GM23338 (cell line): ENCODE measurements around the gene BIN1. TPM values are rescaled to one million over a fixed set of nuclear protein-coding genes. Genes with fewer than 3 reads are reported as not detected.

Experiments
- ATAC-seq: fragments of 200-7000 bp; cut with Tn5 transposase; 3 replicates; pipeline ENCODE4 v1.9.1; 2020
- DNase-seq: peaks from one replicate; pipeline ENCODE4 v3.0.0-alpha.2; 2015; ENCODE audit warnings: low spot score
- H2AFZ ChIP-seq: fragments of 200-600 bp; sonication (generic); 2 replicates; pipeline ENCODE4 v1.8.0; 2016; ENCODE audit warnings: antibody characterized with exemption, mild to moderate bottlenecking, moderate library complexity
- H3F3A ChIP-seq: fragments of 200-600 bp; sonication (generic); replicated peaks from 2 replicates; pipeline ENCODE4 v1.8.0; 2017; ENCODE audit warnings: antibody characterized with exemption, mixed run types, low read depth
- H3K27ac ChIP-seq: fragments of 200-600 bp; sonication (generic); 2 replicates; pipeline ENCODE4 v1.6.1; 2016; ENCODE audit warnings: low read depth
- H3K27me3 ChIP-seq: fragments of 200-600 bp; sonication (generic); 2 replicates; pipeline ENCODE4 v1.8.0; 2016; ENCODE audit warnings: mild to moderate bottlenecking, mixed run types, moderate library complexity; ENCODE audit not compliant: insufficient read depth
- H3K36me3 ChIP-seq: fragments of 200-600 bp; sonication (generic); 2 replicates; pipeline ENCODE4 v1.8.0; 2016; ENCODE audit warnings: mild to moderate bottlenecking; ENCODE audit not compliant: insufficient read depth
- H3K4me1 ChIP-seq: fragments of 200-600 bp; sonication (generic); 2 replicates; pipeline ENCODE4 v1.8.0; 2016; ENCODE audit warnings: mild to moderate bottlenecking, moderate library complexity; ENCODE audit not compliant: insufficient read depth
- H3K4me2 ChIP-seq: fragments of 200-600 bp; sonication (generic); 2 replicates; pipeline ENCODE4 v1.7.1; 2017; ENCODE audit warnings: mixed run types
- H3K4me3 ChIP-seq: fragments of 200-600 bp; sonication (generic); 2 replicates; pipeline ENCODE4 v1.6.1; 2016; ENCODE audit warnings: mixed run types
- H3K79me2 ChIP-seq: fragments of 200-600 bp; sonication (generic); replicated peaks from 2 replicates; pipeline ENCODE4 v1.8.0; 2017; ENCODE audit warnings: mild to moderate bottlenecking; ENCODE audit not compliant: insufficient read depth
- H3K9me2 ChIP-seq: fragments of 200-600 bp; sonication (generic); 2 replicates; pipeline ENCODE4 v1.8.0; 2017; ENCODE audit not compliant: insufficient read depth
- H4K20me1 ChIP-seq: fragments of 200-600 bp; sonication (generic); replicated peaks from 2 replicates; pipeline ENCODE4 v1.8.0; 2017; ENCODE audit warnings: mild to moderate bottlenecking; ENCODE audit not compliant: insufficient read depth
- H3K27ac Mint-ChIP-seq: 2 replicates; pipeline ENCODE4 v1.8.0; 2020; ENCODE audit warnings: inconsistent platforms, mild to moderate bottlenecking, moderate library complexity, mixed read lengths
- H3K27me3 Mint-ChIP-seq: 3 replicates; pipeline ENCODE4 v1.8.0; 2022; ENCODE audit warnings: low read depth, mild to moderate bottlenecking, moderate library complexity, mixed read lengths, inconsistent platforms; ENCODE audit not compliant: insufficient read depth, poor library complexity
- H3K36me3 Mint-ChIP-seq: 3 replicates; pipeline ENCODE4 v1.8.0; 2021; ENCODE audit warnings: low read depth, mild to moderate bottlenecking, inconsistent platforms, moderate library complexity, mixed read lengths
- H3K4me1 Mint-ChIP-seq: 3 replicates; pipeline ENCODE4 v1.8.0; 2020; ENCODE audit warnings: mild to moderate bottlenecking, inconsistent platforms, mixed read lengths
- H3K4me3 Mint-ChIP-seq: 3 replicates; pipeline ENCODE4 v1.8.0; 2021; ENCODE audit warnings: moderate library complexity, mild to moderate bottlenecking, inconsistent platforms, mixed read lengths
- H3K9me3 Mint-ChIP-seq: 3 replicates; pipeline ENCODE4 v1.8.0; 2020; ENCODE audit warnings: moderate library complexity, mild to moderate bottlenecking, inconsistent platforms, mixed read lengths
- CREB1 ChIP-seq: fragments of 250-450 bp; sonication (Bioruptor Pico); IDR thresholded peaks from 2 replicates; pipeline ENCODE4 v1.5.0; 2020; ENCODE audit warnings: low read depth, mild to moderate bottlenecking, moderate library complexity
- EZH2 ChIP-seq: fragments of 200-600 bp; sonication (generic); IDR thresholded peaks from one replicate; pipeline ENCODE4 v1.8.0; 2017; ENCODE audit warnings: antibody characterized with exemption, mild to moderate bottlenecking, low read depth; ENCODE audit not compliant: unreplicated experiment
- POLR2AphosphoS5 ChIP-seq: IDR thresholded peaks from 2 replicates; pipeline ENCODE4 v1.6.1; 2016; ENCODE audit warnings: antibody characterized with exemption, low read depth
- STAT1 ChIP-seq: IDR thresholded peaks from one replicate; pipeline ENCODE4 v1.6.1; 2016; ENCODE audit warnings: antibody characterized with exemption; ENCODE audit not compliant: unreplicated experiment
- ZNF114 ChIP-seq: fragments of 250-450 bp; sonication (Bioruptor Pico); IDR thresholded peaks from 2 replicates; pipeline ENCODE4 v1.5.0; 2020; ENCODE audit warnings: mild to moderate bottlenecking, moderate library complexity
- polyA plus RNA-seq: library from polyadenylated mRNA; unstranded; fragments of >200 nt; fragmentation: Nextera tagmentation; extraction: Ambion mirVana; gene quantifications from 2 replicates; pipeline ENCODE4 v1.2.1, GENCODE V29; 2016
- total RNA-seq: library from RNA; depleted of rRNA; stranded (reverse); fragments of >200 nt; shearing (Covaris generic); gene quantifications from 2 replicates; pipeline ENCODE4 v1.2.3, GENCODE V29; 2014
- TF ChIP-seq, protein P1 (sequence below): IDR thresholded peaks from one replicate; pipeline ENCODE4 v1.6.1; 2018; ENCODE audit warnings: antibody characterized with exemption; ENCODE audit not compliant: unreplicated experiment
- TF ChIP-seq, protein P2 (sequence below): fragments of 250-450 bp; sonication (Bioruptor Pico); IDR thresholded peaks from 2 replicates; pipeline ENCODE4 v1.5.0; 2020; ENCODE audit warnings: mild to moderate bottlenecking, moderate library complexity

BIN1 gene
- total and polyA plus RNA-seq, 2 experiments from 2014 or later: 30.1 to 56.4 TPM

DNA sequence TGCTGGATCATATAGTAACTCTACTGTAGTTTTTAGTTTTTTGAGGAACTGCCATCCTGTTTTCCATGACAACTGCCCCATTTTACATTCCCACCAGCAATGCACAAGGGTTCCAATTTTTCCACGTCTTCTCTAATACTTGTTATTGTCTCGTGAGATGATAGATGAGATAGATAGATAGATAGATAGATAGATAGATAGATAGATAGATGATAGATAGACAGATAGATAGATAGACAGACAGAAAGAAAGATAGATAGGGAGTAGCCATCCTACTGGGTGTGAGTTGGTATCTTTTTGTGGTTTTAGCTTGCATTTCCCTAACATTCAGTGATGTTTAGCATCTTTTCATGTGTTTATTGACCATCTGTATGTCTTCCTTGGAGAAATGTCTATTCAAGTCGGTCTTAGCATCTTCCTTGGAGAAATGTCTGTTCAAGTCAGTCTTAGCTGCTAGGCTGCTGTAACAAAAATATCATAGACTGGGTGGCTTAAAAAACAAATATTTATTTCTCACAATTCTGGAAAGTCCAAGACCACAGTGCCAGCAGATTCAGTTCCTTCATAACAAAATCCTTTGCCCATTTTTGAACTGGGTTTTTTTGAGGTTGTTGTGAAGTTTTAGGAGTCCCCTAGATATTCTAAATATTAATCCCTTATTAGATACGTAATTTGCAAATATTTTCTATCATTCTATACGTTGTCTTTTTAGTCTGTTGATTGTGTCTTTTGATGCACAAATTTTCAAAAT is 98.5 kb downstream of the BIN1 start:
- Mint-ChIP-seq H3K4me1 (peaks cover 15% of the 10 kb centered on the region), H3K27me3 (peaks cover 4% of the 10 kb centered on the region), H3K9me3 (no peaks in the 10 kb centered on the region), H3K27ac (no peak overlapping the region), H3K36me3 (no peaks in the 10 kb centered on the region), H3K4me3 (no peak overlapping the region)
- H3K79me2 ChIP-seq: no peaks in the 10 kb centered on the region
- H3K4me2 ChIP-seq: no peak overlapping the region
- no peak for DNase-seq
- H3F3A ChIP-seq: no peaks in the 10 kb centered on the region
- H3K27me3 ChIP-seq: no peaks in the 10 kb centered on the region
- H3K9me2 ChIP-seq: no peaks in the 10 kb centered on the region
- H4K20me1 ChIP-seq: no peaks in the 10 kb centered on the region
- TF ChIP-seq ZNF114 (CRISPR knock-in tag): no peak
- TF ChIP-seq POLR2AphosphoS5: no peak
- TF ChIP-seq, protein P1, sequence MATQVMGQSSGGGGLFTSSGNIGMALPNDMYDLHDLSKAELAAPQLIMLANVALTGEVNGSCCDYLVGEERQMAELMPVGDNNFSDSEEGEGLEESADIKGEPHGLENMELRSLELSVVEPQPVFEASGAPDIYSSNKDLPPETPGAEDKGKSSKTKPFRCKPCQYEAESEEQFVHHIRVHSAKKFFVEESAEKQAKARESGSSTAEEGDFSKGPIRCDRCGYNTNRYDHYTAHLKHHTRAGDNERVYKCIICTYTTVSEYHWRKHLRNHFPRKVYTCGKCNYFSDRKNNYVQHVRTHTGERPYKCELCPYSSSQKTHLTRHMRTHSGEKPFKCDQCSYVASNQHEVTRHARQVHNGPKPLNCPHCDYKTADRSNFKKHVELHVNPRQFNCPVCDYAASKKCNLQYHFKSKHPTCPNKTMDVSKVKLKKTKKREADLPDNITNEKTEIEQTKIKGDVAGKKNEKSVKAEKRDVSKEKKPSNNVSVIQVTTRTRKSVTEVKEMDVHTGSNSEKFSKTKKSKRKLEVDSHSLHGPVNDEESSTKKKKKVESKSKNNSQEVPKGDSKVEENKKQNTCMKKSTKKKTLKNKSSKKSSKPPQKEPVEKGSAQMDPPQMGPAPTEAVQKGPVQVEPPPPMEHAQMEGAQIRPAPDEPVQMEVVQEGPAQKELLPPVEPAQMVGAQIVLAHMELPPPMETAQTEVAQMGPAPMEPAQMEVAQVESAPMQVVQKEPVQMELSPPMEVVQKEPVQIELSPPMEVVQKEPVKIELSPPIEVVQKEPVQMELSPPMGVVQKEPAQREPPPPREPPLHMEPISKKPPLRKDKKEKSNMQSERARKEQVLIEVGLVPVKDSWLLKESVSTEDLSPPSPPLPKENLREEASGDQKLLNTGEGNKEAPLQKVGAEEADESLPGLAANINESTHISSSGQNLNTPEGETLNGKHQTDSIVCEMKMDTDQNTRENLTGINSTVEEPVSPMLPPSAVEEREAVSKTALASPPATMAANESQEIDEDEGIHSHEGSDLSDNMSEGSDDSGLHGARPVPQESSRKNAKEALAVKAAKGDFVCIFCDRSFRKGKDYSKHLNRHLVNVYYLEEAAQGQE: no peak
- no peak for TF ChIP-seq STAT1
- no peak for TF ChIP-seq CREB1
- no peak overlapping the region for H3K4me3 ChIP-seq
- peaks cover 4% of the 10 kb centered on the region; the same call in 1 of the 2 replicates for H3K4me1 ChIP-seq
- H3K36me3 ChIP-seq: no peaks in the 10 kb centered on the region
- no peak overlapping the region for H2AFZ ChIP-seq
- ATAC-seq: no peak
- no peak overlapping the region for H3K27ac ChIP-seq

- Histone ChIP-seq H3K4me2 (no peak overlapping the region), H3K36me3 (no peaks in the 10 kb centered on the region), H3K4me3 (no peak overlapping the region), H3K4me1 (peaks cover 4% of the 10 kb centered on the region; the same call in 1 of the 2 replicates), H3K27ac (no peak overlapping the region), H3F3A (no peaks in the 10 kb centered on the region), H4K20me1 (no peaks in the 10 kb centered on the region), H3K27me3 (no peaks in the 10 kb centered on the region), H3K9me2 (no peaks in the 10 kb centered on the region), H3K79me2 (no peaks in the 10 kb centered on the region), H2AFZ (no peak overlapping the region)
- H3K27me3 Mint-ChIP-seq: peaks cover 4% of the 10 kb centered on the region
- no peak overlapping the region for H3K4me3 Mint-ChIP-seq
- H3K9me3 Mint-ChIP-seq: no peaks in the 10 kb centered on the region
- no peak overlapping the region for H3K27ac Mint-ChIP-seq
- H3K36me3 Mint-ChIP-seq: no peaks in the 10 kb centered on the region
- H3K4me1 Mint-ChIP-seq: peaks cover 15% of the 10 kb centered on the region
- DNase-seq (no peak), ATAC-seq (no peak)
- TF ChIP-seq, protein P1: no peak
- TF ChIP-seq EZH2 (no peak), POLR2AphosphoS5 (no peak), ZNF114 (CRISPR knock-in tag) (no peak)
- TF ChIP-seq, protein P2, sequence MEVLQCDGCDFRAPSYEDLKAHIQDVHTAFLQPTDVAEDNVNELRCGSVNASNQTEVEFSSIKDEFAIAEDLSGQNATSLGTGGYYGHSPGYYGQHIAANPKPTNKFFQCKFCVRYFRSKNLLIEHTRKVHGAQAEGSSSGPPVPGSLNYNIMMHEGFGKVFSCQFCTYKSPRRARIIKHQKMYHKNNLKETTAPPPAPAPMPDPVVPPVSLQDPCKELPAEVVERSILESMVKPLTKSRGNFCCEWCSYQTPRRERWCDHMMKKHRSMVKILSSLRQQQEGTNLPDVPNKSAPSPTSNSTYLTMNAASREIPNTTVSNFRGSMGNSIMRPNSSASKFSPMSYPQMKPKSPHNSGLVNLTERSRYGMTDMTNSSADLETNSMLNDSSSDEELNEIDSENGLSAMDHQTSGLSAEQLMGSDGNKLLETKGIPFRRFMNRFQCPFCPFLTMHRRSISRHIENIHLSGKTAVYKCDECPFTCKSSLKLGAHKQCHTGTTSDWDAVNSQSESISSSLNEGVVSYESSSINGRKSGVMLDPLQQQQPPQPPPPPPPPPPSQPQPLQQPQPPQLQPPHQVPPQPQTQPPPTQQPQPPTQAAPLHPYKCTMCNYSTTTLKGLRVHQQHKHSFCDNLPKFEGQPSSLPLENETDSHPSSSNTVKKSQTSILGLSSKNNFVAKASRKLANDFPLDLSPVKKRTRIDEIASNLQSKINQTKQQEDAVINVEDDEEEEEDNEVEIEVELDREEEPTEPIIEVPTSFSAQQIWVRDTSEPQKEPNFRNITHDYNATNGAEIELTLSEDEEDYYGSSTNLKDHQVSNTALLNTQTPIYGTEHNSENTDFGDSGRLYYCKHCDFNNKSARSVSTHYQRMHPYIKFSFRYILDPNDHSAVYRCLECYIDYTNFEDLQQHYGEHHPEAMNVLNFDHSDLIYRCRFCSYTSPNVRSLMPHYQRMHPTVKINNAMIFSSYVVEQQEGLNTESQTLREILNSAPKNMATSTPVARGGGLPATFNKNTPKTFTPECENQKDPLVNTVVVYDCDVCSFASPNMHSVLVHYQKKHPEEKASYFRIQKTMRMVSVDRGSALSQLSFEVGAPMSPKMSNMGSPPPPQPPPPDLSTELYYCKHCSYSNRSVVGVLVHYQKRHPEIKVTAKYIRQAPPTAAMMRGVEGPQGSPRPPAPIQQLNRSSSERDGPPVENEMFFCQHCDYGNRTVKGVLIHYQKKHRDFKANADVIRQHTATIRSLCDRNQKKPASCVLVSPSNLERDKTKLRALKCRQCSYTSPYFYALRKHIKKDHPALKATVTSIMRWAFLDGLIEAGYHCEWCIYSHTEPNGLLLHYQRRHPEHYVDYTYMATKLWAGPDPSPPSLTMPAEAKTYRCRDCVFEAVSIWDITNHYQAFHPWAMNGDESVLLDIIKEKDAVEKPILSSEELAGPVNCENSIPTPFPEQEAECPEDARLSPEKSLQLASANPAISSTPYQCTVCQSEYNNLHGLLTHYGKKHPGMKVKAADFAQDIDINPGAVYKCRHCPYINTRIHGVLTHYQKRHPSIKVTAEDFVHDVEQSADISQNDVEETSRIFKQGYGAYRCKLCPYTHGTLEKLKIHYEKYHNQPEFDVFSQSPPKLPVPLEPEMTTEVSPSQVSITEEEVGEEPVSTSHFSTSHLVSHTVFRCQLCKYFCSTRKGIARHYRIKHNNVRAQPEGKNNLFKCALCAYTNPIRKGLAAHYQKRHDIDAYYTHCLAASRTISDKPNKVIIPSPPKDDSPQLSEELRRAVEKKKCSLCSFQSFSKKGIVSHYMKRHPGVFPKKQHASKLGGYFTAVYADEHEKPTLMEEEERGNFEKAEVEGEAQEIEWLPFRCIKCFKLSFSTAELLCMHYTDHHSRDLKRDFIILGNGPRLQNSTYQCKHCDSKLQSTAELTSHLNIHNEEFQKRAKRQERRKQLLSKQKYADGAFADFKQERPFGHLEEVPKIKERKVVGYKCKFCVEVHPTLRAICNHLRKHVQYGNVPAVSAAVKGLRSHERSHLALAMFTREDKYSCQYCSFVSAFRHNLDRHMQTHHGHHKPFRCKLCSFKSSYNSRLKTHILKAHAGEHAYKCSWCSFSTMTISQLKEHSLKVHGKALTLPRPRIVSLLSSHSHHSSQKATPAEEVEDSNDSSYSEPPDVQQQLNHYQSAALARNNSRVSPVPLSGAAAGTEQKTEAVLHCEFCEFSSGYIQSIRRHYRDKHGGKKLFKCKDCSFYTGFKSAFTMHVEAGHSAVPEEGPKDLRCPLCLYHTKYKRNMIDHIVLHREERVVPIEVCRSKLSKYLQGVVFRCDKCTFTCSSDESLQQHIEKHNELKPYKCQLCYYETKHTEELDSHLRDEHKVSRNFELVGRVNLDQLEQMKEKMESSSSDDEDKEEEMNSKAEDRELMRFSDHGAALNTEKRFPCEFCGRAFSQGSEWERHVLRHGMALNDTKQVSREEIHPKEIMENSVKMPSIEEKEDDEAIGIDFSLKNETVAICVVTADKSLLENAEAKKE (CRISPR knock-in tag): no peak
These were observed 99.3 kb downstream of the BIN1 start for GRCh38 chr2:127007652-127008051.
